ENCODE data around the gene SYT13.

The SYT13 gene

GRCh38 chr11:45239733-45240132 is 46.4 kb downstream of the SYT13 start:
- TF ChIP-seq, protein P1, sequence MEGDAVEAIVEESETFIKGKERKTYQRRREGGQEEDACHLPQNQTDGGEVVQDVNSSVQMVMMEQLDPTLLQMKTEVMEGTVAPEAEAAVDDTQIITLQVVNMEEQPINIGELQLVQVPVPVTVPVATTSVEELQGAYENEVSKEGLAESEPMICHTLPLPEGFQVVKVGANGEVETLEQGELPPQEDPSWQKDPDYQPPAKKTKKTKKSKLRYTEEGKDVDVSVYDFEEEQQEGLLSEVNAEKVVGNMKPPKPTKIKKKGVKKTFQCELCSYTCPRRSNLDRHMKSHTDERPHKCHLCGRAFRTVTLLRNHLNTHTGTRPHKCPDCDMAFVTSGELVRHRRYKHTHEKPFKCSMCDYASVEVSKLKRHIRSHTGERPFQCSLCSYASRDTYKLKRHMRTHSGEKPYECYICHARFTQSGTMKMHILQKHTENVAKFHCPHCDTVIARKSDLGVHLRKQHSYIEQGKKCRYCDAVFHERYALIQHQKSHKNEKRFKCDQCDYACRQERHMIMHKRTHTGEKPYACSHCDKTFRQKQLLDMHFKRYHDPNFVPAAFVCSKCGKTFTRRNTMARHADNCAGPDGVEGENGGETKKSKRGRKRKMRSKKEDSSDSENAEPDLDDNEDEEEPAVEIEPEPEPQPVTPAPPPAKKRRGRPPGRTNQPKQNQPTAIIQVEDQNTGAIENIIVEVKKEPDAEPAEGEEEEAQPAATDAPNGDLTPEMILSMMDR (IDR thresholded peaks at IDR 0.05) = no peak

GRCh38 chr11:45238724-45239123 is 47.4 kb downstream of the SYT13 start:
- TF ChIP-seq, protein P1 (IDR thresholded peaks at IDR 0.05) = no peak

DNA sequence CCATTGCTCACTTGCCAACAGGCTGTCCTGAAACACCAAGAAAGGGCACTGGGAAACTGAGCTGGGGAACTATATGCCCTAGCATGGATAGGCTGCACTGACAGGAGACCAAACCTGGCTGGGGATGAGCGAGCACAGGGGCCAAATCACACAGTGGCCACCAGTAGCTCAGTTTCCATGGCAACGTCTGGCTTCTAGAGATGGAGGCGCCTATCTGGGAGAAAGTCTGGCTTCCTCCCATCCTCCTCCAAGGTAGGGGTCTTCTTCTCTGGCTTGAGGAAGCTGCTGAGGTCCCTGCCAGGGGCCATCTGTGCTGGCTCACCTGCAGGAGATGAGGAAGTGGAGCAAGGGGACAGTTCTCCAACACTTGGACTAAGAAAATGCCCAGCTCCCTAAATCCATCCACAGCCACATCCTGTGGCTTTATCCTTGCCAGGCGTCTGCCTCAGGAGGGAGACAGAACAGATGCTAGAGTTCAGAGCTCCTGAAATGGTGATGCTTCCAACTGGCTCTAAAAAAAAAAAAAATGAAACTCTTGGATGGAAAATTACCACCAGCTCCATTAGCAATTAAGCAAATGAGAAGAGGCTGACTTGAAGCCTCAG is 48.3 kb downstream of the SYT13 start:
- TF ChIP-seq, protein P1 (IDR thresholded peaks at IDR 0.05) = no peak

- TF ChIP-seq, protein P1 (IDR thresholded peaks at IDR 0.05) = no peak
These were observed 51.7 kb downstream of the SYT13 start for GRCh38 chr11:45234306-45235006.

DNA sequence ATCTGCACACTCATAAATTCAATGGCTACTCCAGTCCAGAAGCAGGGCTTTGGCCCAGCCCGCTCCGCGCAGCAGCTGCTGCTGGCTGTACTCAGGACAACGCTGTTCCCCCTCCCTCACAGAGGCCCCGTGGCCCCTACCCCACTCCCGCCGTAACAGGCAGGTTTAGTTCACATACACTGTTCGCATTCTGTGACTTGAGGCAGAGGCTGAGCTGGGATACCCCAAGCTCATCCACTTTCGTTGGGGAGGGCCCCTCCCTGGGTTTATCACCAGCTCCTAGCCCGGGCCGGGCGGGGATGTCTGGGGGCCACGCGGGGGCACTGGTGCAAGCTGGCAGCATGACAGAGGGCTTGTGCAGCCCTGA is 52.4 kb downstream of the SYT13 start:
- TF ChIP-seq, protein P1 (IDR thresholded peaks at IDR 0.05) = peak; percentile 46; the same call in 1 of the 2 replicates

GRCh38 chr11:45233121-45233803 is 52.9 kb downstream of the SYT13 start:
- TF ChIP-seq, protein P1 (IDR thresholded peaks at IDR 0.05) = peak; percentile 94

GRCh38 chr11:45232341-45233080 is 53.6 kb downstream of the SYT13 start:
- TF ChIP-seq, protein P1 (IDR thresholded peaks at IDR 0.05) = no peak
